ENCODE data around the gene LRRC74A.

LRRC74A gene

DNA sequence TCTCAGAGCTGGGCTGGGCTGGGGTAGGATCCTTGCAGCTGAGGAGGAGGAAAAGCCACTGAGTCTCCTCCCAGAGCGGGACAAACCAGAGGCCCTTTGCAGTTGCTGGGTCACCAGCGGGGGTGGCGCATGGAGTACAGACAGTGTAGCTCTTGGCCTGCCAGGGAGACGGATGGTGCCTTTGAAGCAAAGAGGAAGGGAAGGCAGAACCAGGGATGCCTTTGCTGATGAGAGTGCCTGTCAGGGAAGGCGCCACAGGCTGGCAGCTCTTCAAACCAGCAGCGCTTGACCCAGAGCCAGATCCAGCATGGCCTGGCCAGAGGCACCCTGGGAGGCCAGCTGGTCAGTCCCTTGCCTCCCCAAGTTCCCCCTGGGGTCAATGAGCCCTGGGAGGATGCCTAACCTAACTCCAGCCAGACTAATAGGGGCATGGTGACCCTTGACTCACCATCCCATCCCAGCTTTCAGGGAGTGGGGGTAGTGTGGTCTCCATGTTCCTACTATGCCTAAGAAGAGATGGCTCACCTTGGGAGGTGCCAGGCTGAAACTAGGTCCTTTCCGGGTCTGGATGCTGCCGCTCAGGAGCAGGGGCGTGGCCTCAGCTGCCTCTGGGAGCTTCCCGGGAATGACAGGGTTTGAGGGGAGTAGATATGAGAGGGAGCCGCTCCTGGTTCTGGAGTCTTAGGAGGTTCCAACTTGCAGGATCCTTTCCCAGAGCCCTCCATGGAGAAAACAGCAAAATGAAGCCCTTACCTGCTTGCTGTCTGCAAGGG is 45.1 kb upstream of the LRRC74A start:
- no peak overlapping the region for H3K9ac ChIP-seq (ENCODE audit: insufficient read length)
- no peak overlapping the region for H3K27ac ChIP-seq
- H3K36me3 ChIP-seq (ENCODE audit: insufficient read depth, low read length): no peaks in the 10 kb centered on the region
- TF ChIP-seq EZH2 (IDR thresholded peaks at IDR 0.05): no peak
- TF ChIP-seq FOXP2 (optimal IDR thresholded peaks at IDR 0.05; ENCODE audit: control extremely low read depth, extremely low read length, insufficient read depth): no peak
- no peak for TF ChIP-seq POLR2AphosphoS5 (IDR thresholded peaks at IDR 0.05; ENCODE audit: borderline replicate concordance, low read depth, low read length)
- no peaks in the 10 kb centered on the region for H3K9me3 ChIP-seq (ENCODE audit: low read depth, low read length)
- H3K4me3 ChIP-seq: no peak overlapping the region
- no peak for DNase-seq (ENCODE audit: low read depth, low spot score)

DNA sequence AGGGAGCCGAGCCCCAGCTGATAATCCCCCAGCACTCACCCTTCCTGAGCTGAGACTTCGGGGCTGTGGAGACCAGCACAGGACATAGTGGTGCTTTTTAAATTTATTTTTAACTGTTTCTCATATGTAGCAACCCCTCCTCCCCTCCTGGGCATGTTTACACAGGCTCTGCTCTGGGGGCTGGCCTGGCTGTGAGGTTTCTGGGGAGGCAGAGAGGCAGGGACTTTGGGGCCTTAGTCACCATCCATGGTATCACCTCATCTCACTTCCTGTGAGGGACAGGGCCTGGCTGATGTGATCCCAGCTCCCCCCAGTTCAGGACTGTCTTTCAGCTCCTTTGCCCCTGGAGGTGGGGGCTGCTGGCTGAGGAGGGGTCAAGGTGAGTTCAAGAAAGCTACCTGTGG is 44.6 kb upstream of the LRRC74A start:
- Histone ChIP-seq H3K4me3 (no peak overlapping the region), H3K27ac (no peak overlapping the region), H3K36me3 (ENCODE audit: insufficient read depth, low read length) (no peaks in the 10 kb centered on the region; the same call in 1 of the 2 replicates), H3K9me3 (ENCODE audit: low read depth, low read length) (no peaks in the 10 kb centered on the region), H3K9ac (ENCODE audit: insufficient read length) (no peak overlapping the region)
- TF ChIP-seq EZH2 (IDR thresholded peaks at IDR 0.05): no peak
- TF ChIP-seq POLR2AphosphoS5 (IDR thresholded peaks at IDR 0.05; ENCODE audit: borderline replicate concordance, low read depth, low read length): 0 out of 2 replicates have a peak, but pooled peaks have one; percentile 6
- TF ChIP-seq FOXP2 (optimal IDR thresholded peaks at IDR 0.05; ENCODE audit: control extremely low read depth, extremely low read length, insufficient read depth): no peak
- no peak for DNase-seq (ENCODE audit: low read depth, low spot score)

DNA sequence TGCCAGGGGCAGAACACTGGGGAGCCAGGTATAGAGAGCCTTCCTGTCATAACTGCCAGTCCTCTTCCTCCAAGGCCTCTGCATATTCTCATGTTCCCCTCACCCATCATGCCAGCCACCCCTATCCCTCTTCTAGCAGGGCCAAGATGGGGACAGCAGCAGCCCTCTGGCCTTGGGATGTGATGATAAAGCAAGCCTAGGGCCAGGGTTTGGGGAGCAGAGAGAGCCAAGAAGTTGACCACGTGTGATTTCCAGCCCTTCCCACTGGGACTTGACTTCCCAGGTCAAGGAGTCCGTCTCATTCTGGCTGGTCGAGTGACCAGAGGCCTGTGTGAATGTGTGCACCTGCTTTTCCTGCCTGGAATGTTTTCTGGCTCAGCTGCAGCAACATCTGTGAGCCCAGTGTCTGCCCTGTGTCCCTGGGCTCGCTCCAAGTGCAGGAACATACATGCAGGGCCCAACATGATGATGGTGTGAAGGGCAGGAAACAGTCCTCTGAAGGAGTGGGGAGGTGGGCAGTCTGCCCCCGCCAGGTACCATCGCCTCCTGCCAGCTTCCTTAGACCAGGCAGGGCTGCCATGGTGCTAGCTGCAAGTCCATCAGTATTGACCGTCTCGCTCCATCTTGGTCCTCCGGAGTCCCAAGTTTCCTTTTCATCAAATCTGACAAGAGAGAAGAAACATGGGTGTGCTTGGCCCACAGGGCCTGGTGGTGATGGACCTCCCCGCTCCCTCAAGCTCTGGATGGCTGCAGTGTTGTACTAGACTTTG is 43.9 kb upstream of the LRRC74A start:
- H3K9me3 ChIP-seq (ENCODE audit: low read depth, low read length): no peaks in the 10 kb centered on the region

DNA sequence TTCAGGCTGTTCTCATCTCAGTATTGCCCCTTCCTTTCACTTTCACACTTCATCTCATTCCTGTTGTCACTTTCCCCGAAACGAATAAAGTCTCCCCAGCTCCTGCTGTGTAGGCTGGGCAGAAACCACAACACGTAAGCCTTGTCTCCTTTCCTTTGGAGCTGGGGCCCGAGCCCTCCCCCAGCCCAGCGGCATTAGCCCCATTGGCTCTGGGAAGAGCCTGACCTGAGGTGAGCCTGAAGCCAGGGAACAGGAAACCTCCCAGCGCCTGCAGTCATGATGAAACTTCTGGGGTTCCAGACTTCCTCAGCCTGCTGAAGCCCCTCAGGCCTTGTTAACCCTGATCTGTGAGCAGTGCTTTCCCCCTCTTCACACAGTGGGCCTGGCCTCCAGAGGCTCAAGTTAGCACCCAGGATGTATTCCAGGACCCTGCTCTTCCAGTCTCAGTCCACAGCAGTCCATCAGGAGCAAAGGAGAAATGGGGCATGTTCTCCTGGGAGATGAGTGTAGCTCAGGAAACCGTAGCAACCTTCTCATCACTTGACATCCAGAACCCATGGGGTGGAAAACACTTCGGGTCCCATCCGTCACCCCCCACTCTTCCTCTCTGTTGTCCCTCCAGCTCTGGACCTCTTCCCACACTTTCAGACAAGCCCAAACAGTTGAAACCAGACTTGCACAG is 43.2 kb upstream of the LRRC74A start:
- Histone ChIP-seq H3K9me3 (ENCODE audit: low read depth, low read length) (no peaks in the 10 kb centered on the region), H3K36me3 (ENCODE audit: insufficient read depth, low read length) (no peaks in the 10 kb centered on the region; the same call in 1 of the 2 replicates), H3K9ac (ENCODE audit: insufficient read length) (no peak overlapping the region), H3K27ac (no peak overlapping the region), H3K4me3 (no peak overlapping the region)
- no peak for DNase-seq (ENCODE audit: low read depth, low spot score)
- no peak for TF ChIP-seq POLR2AphosphoS5 (IDR thresholded peaks at IDR 0.05; ENCODE audit: borderline replicate concordance, low read depth, low read length)
- TF ChIP-seq FOXP2 (optimal IDR thresholded peaks at IDR 0.05; ENCODE audit: control extremely low read depth, extremely low read length, insufficient read depth): no peak
- TF ChIP-seq EZH2 (IDR thresholded peaks at IDR 0.05): no peak

More for the DNA sequence above, 43.9 kb upstream of the LRRC74A start:
- TF ChIP-seq FOXP2 (optimal IDR thresholded peaks at IDR 0.05; ENCODE audit: control extremely low read depth, extremely low read length, insufficient read depth) (no peak), POLR2AphosphoS5 (IDR thresholded peaks at IDR 0.05; ENCODE audit: borderline replicate concordance, low read depth, low read length) (peak; percentile 3; the same call in 1 of the 2 replicates), EZH2 (IDR thresholded peaks at IDR 0.05) (no peak)
- H3K36me3 ChIP-seq (ENCODE audit: insufficient read depth, low read length): no peaks in the 10 kb centered on the region; the same call in 1 of the 2 replicates
- H3K4me3 ChIP-seq: no peak overlapping the region
- DNase-seq (ENCODE audit: low read depth, low spot score): no peak
- H3K27ac ChIP-seq: no peak overlapping the region
- H3K9ac ChIP-seq (ENCODE audit: insufficient read length): no peak overlapping the region

DNA sequence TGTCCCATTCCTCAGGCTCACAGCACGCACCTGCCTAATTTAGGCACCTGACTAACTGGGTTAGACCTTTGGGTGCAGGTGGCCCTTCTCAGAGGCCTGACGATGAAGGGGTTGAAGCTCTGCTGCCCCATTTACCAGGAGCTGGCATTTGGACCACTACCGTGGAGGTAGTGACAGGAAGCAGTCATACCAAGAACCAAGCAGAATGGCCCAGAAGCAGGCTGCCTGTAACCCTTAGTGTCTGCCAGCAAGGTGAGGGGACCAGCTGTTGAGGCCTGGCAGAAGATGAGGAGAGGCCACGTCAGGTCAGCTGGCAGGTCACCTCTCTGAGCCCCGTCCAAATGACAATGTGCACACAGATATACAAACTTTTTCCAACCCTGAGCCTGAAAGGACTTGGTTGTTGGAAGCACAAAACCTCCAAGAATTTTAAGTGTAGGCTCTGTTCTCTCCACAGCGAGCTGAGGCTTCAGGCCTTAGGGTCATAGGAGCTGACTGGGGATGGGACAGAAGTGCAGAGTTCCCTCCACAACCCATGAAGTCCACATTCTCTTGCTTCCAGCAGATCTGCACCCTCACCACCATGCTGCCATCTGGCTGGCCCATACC is 41.8 kb upstream of the LRRC74A start:
- DNase-seq (ENCODE audit: low read depth, low spot score): no peak
- TF ChIP-seq EZH2 (IDR thresholded peaks at IDR 0.05) (no peak), POLR2AphosphoS5 (IDR thresholded peaks at IDR 0.05; ENCODE audit: borderline replicate concordance, low read depth, low read length) (no peak), FOXP2 (optimal IDR thresholded peaks at IDR 0.05; ENCODE audit: control extremely low read depth, extremely low read length, insufficient read depth) (no peak)
- Histone ChIP-seq H3K9me3 (ENCODE audit: low read depth, low read length) (no peaks in the 10 kb centered on the region), H3K36me3 (ENCODE audit: insufficient read depth, low read length) (peaks cover 5% of the 10 kb centered on the region; the same call in 1 of the 2 replicates), H3K4me3 (no peak overlapping the region), H3K9ac (ENCODE audit: insufficient read length) (no peak overlapping the region), H3K27ac (no peak overlapping the region)

DNA sequence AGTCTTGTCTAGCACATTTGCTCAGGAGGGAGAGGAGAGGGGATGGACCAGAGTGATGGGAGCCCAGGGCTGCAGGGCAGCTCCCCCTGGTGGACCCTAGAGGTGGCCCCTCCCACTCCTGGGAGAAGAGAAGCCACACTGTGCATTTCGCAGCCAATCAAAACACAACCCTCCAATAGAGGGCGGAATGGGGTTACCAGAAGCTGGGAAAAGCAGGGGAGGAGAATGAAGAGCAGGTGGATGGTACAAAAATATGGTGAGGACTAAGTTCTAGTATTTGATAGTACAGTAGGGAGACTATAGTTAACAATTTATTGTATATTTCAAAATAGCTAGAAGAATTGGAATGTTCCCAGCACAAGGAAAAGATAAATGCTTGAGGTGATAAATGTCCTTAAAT is 41.3 kb upstream of the LRRC74A start:
- no peak for TF ChIP-seq POLR2AphosphoS5 (IDR thresholded peaks at IDR 0.05; ENCODE audit: borderline replicate concordance, low read depth, low read length)
- no peak for TF ChIP-seq EZH2 (IDR thresholded peaks at IDR 0.05)
- TF ChIP-seq FOXP2 (optimal IDR thresholded peaks at IDR 0.05; ENCODE audit: control extremely low read depth, extremely low read length, insufficient read depth): no peak
- Histone ChIP-seq H3K27ac (no peak overlapping the region), H3K9ac (ENCODE audit: insufficient read length) (no peak overlapping the region), H3K9me3 (ENCODE audit: low read depth, low read length) (no peaks in the 10 kb centered on the region), H3K4me3 (no peak overlapping the region), H3K36me3 (ENCODE audit: insufficient read depth, low read length) (peaks cover 6% of the 10 kb centered on the region; the same call in 1 of the 2 replicates)
- DNase-seq (ENCODE audit: low read depth, low spot score): peak; percentile 10

DNA sequence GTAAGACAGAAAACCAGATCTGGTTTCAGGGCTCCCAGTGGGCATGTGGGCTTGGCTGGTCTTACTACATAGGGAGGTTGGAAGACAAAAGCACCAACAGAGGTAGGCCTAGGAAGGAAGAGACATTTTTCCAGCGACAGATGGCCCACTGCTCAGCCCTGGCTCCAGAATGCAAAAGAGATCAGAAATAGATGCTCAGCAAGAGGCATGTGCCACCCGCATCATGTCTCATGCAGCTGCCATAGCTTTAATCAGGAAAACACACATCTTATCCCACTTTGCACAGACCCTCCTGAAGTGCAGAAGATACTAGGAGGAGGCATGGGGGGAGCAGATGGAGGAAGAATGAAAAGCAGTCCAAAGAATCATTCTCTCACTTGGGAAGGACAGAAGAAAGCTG is 39.6 kb upstream of the LRRC74A start:
- TF ChIP-seq EZH2 (IDR thresholded peaks at IDR 0.05) (no peak), POLR2AphosphoS5 (IDR thresholded peaks at IDR 0.05; ENCODE audit: borderline replicate concordance, low read depth, low read length) (no peak), FOXP2 (optimal IDR thresholded peaks at IDR 0.05; ENCODE audit: control extremely low read depth, extremely low read length, insufficient read depth) (no peak)
- Histone ChIP-seq H3K9ac (ENCODE audit: insufficient read length) (no peak overlapping the region), H3K4me3 (no peak overlapping the region), H3K9me3 (ENCODE audit: low read depth, low read length) (no peaks in the 10 kb centered on the region), H3K27ac (no peak overlapping the region), H3K36me3 (ENCODE audit: insufficient read depth, low read length) (peaks cover 24% of the 10 kb centered on the region)
- no peak for DNase-seq (ENCODE audit: low read depth, low spot score)

Measured in SK-N-MC (cell line).